Measurements from ENCODE around the gene PTPRM. TPM values are rescaled to one million over a fixed set of nuclear protein-coding genes. Genes with fewer than 3 reads are reported as not detected.

Gene PTPRM
- total RNA-seq, 1 donor from 2014 or later = 71.3 TPM

DNA sequence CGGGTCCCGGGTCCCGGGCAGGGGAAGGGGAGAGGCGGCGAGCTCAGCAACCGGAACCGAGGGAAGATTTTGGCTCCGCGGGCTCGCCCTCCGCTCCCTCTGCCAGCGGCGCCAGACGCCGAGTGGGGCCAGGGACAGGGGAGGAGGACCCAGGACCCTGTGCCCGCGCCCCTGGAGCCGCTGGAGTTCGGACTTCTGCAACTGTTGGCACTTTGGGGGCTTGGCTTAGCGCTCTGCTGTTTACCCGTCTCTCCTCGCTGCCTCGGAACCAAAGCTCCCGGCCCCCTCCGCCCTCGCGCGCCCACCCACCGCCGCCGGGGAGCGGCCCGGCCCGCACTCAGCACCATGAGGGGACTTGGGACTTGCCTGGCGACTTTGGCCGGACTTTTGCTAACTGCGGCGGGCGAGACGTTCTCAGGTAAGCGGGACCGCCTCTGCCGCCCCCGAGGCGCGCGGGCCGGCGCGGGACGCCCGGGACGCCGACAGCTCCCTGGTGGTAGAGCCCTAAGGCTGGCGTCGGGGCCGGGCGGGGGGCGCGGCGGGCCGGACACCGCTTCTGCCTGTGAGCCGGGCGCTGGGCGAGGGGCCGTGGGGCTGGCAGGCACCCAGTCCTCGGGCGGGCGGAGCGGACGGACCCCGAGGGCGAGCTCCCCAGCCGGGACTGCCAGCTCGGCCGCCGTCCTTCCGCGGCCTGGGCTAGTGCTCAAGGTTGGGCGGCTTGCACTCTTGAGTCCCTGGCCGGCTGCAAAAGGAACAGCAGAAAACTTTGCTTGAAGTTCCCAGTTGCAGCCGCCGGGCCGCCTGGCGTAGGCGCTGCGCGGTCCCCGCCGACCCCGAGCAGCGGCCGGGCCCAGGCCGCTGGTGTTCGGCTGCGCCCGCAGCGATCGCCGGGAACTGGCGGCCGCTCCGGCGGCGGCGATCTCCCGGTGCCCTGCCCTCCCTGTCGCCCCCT, 634 bp downstream of the PTPRM start:
- Mint-ChIP-seq H3K4me1 (peaks cover 23% of the 10 kb centered on the region), H3K36me3 (peaks cover 5% of the 10 kb centered on the region), H3K9me3 (no peaks in the 10 kb centered on the region), H3K4me3 (peak overlapping the region; percentile 65), H3K27ac (no peak overlapping the region), H3K27me3 (ENCODE audit: low read depth) (peaks cover 18% of the 10 kb centered on the region)
- TF ChIP-seq, protein P1, sequence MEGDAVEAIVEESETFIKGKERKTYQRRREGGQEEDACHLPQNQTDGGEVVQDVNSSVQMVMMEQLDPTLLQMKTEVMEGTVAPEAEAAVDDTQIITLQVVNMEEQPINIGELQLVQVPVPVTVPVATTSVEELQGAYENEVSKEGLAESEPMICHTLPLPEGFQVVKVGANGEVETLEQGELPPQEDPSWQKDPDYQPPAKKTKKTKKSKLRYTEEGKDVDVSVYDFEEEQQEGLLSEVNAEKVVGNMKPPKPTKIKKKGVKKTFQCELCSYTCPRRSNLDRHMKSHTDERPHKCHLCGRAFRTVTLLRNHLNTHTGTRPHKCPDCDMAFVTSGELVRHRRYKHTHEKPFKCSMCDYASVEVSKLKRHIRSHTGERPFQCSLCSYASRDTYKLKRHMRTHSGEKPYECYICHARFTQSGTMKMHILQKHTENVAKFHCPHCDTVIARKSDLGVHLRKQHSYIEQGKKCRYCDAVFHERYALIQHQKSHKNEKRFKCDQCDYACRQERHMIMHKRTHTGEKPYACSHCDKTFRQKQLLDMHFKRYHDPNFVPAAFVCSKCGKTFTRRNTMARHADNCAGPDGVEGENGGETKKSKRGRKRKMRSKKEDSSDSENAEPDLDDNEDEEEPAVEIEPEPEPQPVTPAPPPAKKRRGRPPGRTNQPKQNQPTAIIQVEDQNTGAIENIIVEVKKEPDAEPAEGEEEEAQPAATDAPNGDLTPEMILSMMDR (IDR thresholded peaks at IDR 0.05; ENCODE audit: unreplicated experiment) = no peak
- DNase-seq (ENCODE audit: low spot score in 2 of 2, unreplicated experiment in 2 of 2) = peak; percentile 39 to 74

DNA sequence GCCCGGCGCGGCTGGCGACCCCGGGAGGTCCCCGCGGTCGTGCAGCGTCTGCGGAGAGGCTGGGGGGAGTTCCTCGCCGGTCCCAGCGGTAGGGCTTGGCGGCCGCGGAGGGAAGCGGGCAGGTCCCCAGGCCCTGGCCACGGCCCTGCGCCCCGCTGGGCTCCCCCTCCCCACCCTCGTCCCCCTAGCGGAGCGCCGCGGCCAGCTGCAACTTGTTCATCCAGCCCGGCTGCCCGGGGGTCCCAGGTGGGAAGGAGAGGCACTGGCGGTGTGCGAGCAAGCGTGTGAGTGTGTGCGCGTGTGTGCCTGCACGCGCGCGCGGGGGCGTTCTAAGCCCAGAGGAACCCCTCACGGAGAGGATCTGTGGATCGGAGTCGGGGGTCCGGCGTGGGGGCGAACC, 1.3 kb downstream of the PTPRM start:
- H3K27ac Mint-ChIP-seq = peak overlapping the region; percentile 25
- peak overlapping the region; percentile 78 for H3K4me3 Mint-ChIP-seq
- H3K9me3 Mint-ChIP-seq = no peaks in the 10 kb centered on the region
- H3K4me1 Mint-ChIP-seq = peaks cover 27% of the 10 kb centered on the region
- DNase-seq (ENCODE audit: low spot score in 2 of 2, unreplicated experiment in 2 of 2) = peak; percentile 43 to 71
- peaks cover 18% of the 10 kb centered on the region for H3K27me3 Mint-ChIP-seq (ENCODE audit: low read depth)
- H3K36me3 Mint-ChIP-seq = peaks cover 5% of the 10 kb centered on the region
- TF ChIP-seq, protein P1 (IDR thresholded peaks at IDR 0.05; ENCODE audit: unreplicated experiment) = peak; percentile 27

GRCh38 chr18:7571626-7572025, 4.5 kb downstream of the PTPRM start:
- H3K9me3 Mint-ChIP-seq = no peaks in the 10 kb centered on the region
- peaks cover 5% of the 10 kb centered on the region for H3K36me3 Mint-ChIP-seq
- DNase-seq (ENCODE audit: low spot score in 2 of 2, unreplicated experiment in 2 of 2) = no peak
- TF ChIP-seq, protein P1 (IDR thresholded peaks at IDR 0.05; ENCODE audit: unreplicated experiment) = no peak
- peaks cover 24% of the 10 kb centered on the region for H3K4me1 Mint-ChIP-seq
- H3K4me3 Mint-ChIP-seq = no peak overlapping the region
- no peak overlapping the region for H3K27ac Mint-ChIP-seq
- H3K27me3 Mint-ChIP-seq (ENCODE audit: low read depth) = peaks cover 12% of the 10 kb centered on the region

DNA sequence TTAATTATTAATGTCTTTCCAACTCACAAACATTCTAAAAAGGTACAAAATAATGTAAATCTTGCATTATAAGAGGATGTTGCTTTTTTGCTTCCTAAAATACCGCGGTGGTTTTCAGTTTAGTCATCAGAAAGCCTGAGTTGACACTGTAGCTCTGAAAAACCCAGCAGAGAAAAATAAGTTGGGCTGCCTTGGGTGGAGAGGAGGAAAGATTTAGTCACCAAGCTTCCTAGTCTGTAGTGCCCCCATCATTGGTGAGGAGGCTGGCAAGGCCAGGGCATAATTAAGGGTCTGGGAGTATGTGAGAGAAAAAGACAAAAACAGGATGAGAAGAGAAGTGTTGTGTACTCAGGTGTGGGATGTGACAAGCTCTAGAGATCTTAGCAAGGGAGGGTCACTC, 5.7 kb downstream of the PTPRM start:
- no peak overlapping the region for H3K27ac Mint-ChIP-seq

DNA sequence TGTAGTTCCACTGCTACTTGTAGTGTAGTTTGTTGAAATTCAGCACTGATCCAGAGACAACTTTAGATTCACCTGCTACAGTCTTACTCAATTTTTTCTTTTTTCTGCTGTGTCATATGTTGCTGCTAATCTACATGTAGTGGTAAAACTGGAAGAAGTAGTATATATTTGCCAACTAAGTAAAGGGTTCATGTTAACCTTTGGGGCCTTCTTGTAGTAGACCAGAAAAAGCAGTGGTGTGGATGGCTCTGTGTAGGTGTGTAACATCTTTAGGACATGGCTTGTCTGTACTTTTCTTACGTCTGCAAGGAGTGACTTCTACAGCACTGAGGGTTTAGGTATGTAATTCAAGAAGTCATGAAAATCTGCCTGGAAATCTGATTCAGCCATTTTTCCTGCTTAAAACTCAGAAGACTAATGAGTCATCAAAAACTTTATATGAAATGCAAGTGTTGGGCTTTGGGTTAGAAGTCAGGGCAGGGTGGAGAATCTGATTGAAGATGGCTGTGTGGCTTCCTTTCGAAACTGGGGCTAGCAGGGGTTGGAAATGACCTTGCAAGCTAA, 8.4 kb downstream of the PTPRM start:
- Mint-ChIP-seq H3K4me3 (no peak overlapping the region), H3K9me3 (no peaks in the 10 kb centered on the region), H3K36me3 (no peaks in the 10 kb centered on the region), H3K4me1 (peaks cover 23% of the 10 kb centered on the region), H3K27ac (peak overlapping the region; percentile 69), H3K27me3 (ENCODE audit: low read depth) (no peaks in the 10 kb centered on the region)
- TF ChIP-seq, protein P1 (IDR thresholded peaks at IDR 0.05; ENCODE audit: unreplicated experiment) = no peak
- DNase-seq (ENCODE audit: low spot score in 2 of 2, unreplicated experiment in 2 of 2) = no peak

More for the DNA sequence above, 5.7 kb downstream of the PTPRM start:
- TF ChIP-seq, protein P1 (IDR thresholded peaks at IDR 0.05; ENCODE audit: unreplicated experiment) = no peak
- no peaks in the 10 kb centered on the region for H3K9me3 Mint-ChIP-seq
- H3K4me1 Mint-ChIP-seq = peaks cover 31% of the 10 kb centered on the region
- H3K36me3 Mint-ChIP-seq = peaks cover 5% of the 10 kb centered on the region
- DNase-seq (ENCODE audit: low spot score in 2 of 2, unreplicated experiment in 2 of 2) = no peak
- peaks cover 12% of the 10 kb centered on the region for H3K27me3 Mint-ChIP-seq (ENCODE audit: low read depth)
- H3K4me3 Mint-ChIP-seq = no peak overlapping the region
